NCI-H2029 treated with DMSO at 0.1 percent for 48 hours (cell line): ENCODE results near the gene HCRTR2.
"Not testable (repeated sequence)": the region's sequence is repeated elsewhere in the genome, so short reads cannot be mapped to it uniquely, and the experiment has no call there.

ENCODE experiments used
- DNase-seq: peaks from one replicate; lab custom pipeline; 2025; lab: John Stamatoyannopoulos, UW

Gene HCRTR2

DNA sequence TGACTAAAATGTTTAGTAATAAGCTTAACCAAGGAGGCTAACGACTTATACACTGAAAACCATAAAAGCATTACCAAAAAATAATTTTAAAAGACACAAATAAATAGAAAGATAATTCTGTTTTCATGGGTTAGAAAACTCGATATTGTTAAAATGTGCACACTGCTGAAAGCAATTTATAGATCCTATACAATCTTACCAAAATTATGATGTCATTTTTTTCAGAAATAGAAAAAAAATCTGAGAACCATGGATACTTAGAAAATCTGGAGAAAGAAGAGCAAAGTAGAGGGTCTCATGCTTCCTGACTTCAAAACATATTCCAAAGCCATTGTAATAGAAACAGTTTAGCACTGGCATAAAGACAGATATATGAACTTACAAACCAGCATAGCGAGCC lies 46.6 kb downstream of the HCRTR2 start:
- no peak for DNase-seq

DNA sequence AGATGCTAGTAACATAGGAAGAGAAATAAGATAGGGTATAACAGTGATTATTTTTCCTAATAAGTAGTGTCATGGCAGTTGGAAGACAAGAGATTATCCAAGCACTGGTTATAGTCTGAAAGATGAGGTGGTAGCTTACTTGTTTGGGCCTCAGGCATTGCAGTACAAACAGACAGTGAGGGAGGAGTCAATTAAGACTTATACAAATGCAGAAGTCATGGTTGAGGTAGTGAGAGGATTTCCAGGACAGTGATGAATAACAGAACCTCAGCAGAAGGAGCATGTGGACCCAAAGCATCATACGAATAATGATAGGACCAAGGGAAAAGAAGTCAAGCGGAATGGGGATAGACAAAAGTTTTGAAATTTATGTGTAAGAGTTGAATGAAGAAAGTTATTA lies 53.5 kb downstream of the HCRTR2 start:
- DNase-seq: no peak

DNA sequence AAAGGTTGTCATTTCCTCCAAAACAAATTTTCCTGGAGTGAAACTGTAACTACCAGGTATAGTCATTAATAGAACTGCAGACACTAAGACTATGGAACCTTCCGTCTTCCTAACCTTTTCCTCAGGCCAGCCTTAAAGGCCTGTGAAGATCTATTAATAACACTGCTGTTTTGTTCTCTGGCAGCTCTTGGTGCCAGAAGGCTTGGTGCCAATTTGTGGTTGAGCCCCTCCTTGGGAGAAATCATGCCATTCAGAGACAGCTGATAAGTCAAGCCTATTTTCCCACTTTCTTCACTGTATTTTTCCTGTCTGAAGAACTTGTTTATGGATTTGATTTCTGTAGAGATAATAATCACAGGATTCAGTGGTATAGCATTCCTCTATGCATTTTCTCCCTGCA lies 64.8 kb downstream of the HCRTR2 start:
- no peak for DNase-seq

DNA sequence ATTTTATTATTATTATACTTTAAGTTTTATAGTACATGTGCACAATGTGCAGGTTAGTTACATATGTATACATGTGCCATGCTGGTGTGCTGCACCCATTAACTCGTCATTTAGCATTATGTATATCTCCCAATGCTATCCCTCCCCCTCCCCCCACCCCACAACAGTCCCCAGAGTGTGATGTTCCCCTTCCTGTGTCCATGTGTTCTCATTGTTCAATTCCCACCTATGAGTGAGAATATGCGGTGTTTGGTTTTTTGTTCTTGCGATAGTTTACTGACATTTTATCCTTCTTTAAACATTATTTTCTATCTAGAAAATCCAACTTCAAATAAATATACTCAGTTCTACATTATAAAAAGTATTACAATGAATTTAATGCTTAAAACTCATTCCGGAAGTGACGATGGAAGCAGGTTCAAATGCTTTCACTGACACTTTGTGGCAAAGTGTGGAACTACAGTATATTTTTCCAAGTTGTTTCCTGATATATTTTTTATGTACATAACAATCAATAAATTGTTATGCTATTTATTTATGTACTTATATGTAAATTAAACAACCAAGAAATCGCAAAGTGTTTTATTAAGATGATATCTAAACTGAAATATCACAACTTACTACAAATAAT lies 66.8 kb downstream of the HCRTR2 start:
- DNase-seq: not testable (repeated sequence)

DNA sequence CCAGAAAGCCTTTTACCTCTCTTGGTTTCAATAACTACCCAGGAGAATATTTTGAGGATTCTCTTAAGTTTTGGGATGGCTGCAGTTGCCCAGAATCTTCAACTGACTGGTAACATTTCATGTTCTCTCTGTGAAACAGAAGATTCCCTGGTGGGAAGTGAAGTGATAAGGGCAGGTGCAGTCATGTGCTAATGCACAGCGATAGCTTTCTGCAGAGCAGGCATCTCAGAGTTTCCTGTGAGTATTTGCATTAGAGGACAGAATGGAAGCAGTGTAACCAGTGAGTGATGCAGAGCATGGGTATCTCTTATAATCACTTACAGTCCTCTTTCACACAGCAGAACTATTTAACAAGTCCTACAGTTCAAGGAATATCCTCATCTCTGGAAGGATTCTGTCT lies 76.1 kb downstream of the HCRTR2 start:
- DNase-seq: no peak

DNA sequence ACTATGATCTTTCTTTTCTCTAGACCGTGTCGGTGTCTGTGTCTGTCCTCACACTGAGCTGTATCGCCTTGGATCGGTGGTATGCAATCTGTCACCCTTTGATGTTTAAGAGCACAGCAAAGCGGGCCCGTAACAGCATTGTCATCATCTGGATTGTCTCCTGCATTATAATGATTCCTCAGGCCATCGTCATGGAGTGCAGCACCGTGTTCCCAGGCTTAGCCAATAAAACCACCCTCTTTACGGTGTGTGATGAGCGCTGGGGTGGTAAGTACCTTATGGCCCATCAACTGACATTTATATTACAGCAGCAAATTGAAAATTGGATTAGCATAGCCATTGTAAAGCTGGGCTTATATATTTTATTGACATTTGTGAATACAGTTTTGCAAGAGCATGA lies 80.8 kb downstream of the HCRTR2 start:
- no peak for DNase-seq

DNA sequence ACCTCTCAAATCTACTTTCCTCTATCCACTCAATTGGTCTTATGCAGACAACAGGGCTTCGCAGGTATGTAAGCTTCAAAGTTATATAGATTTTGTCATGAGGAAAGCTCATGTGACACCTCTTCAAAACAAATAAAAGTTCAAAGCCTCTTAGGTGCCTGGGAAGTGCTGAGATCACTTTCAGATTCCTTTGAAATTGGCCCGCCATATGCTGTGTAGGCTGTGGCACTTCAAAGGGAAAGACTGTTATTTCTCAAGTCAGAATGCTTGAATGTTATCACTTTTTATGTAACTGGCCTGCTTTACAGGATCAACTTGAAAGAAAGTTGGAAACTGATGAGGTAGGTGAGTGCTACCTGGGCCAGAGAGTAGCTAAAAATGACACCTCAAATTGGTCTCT lies 85.9 kb downstream of the HCRTR2 start:
- no peak for DNase-seq

DNA sequence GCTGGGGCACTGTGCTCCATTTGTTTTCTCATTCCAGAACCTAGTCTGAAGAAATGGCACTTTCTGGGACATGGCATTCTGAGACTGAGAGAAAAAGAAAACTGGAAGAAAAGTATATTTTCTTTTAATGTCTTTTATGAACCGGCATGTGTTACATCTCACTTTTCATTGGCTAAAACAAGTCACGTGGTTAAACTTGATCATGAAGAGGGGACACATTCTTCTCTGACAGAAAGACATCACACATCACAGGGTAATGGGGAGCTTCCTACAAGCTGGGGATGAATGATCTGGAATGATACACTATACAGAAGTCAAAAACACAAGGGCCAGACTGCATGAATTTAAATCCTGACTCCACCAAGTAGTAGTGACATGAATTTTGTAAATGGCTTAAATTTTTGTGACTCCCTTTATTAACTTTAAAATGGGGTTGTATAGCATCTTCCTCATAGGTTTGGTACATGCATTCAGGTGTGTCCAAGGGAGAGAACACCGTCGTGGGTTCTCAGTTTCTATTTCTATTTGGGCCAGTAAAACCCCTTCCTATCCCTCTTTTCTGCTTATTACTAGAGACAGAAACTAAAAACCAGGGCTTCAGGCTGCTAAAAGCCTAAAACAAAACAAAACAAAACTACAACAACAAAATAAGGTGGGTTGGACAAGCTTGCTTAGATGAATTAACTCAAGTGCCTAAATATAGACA lies 91.2 kb downstream of the HCRTR2 start:
- DNase-seq: no peak

DNA sequence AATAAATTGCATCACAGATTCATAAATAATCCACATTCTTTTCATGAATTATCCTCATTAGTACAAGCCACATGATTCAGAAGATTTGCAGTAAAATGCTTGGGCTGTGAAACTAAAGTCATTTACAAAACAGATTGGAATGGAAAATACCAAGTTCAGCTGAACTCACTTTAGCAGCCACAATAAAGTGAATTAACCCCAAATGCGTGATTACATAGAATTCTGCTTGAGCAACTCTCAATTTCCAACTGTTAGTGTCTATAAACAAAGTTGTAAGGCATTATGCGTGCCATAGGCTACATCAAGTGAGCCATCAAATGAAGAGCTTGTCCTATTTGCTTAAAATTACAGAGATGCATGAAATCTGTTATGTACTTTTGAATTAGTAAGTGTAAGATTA lies 92.6 kb downstream of the HCRTR2 start:
- no peak for DNase-seq

DNA sequence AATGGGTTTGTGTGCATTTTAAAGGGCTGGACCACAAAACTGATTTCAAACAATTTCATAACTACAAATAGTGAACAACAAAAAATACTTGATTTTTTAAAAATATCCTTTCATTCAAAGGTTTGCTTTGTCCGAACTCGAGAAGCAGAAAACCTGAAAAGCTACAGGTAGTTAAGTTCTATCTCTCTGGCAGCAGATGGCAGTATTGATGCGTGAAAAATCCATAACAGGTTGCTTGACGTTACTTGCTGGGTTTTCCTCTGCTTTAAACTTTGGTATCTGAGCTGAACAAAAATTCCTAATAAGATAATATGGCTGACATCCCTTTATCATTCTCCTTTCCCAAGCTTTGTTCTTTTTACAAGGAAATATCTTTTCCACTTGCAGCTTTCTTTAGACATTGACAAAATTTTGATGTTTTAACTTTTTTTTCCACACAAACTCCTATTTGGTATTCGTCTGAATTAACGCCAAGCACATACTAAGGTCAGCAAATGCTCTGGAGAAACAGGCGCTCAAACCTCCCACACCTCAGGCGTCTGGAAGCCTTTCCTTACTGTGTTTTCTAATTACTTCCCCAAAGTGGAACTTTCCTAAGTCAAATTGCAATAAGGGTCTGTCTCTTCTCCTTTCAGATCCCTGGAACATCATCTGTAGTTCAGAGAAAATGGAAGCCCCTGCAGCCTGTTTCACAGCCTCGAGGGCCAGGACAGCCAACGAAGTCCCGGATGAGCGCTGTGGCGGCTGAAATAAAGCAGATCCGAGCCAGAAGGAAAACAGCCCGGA lies 102.6 kb downstream of the HCRTR2 start:
- peak; percentile 1 for DNase-seq

DNA sequence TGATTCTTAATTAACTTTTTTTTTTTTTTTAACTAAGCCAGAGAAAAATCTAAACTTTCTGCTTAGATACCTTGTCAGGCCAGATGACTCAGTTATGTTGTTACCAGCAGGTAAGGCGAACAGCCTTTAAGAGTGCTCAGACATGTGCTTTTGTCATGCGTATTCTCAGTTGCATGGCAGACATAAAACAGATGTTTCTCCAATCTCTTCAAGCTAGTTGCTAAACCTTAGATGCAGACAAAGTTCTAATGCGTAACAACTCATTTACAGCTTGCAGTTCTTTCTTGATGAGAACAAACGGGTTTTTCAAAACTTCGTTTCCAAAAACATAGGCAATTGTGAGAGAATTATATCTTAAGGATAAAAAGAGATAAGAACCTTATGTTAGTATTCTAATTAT lies 103.3 kb downstream of the HCRTR2 start:
- no peak for DNase-seq

DNA sequence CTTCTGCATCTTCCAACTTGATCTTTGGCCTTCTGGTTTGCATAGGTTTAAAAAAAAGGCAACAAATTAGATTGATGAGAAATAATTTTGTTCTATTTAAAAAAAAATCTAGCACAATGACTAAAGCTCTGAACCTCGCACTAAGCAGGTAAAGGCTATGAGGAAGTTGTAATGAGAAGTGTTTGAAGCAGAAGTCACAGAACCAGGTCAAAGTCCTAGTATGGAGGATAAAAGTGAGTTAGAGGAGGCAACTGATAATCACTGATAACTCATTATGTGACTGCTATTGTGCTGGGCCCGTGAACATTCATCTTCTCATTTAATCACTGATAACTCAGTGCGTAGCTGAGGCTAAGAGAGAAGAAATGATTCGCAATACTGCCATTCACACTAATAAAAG lies 106.9 kb downstream of the HCRTR2 start:
- DNase-seq: no peak

DNA sequence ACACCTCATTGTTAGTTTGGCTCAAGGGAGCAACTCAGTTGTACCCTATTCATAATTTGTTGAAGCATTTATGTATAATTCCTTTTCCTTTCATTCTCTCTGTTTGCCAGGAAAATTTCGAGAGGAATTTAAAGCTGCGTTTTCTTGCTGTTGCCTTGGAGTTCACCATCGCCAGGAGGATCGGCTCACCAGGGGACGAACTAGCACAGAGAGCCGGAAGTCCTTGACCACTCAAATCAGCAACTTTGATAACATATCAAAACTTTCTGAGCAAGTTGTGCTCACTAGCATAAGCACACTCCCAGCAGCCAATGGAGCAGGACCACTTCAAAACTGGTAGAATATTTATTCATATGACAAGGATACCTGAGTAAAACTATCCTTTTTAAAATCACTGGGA lies 107.8 kb downstream of the HCRTR2 start:
- DNase-seq: no peak

DNA sequence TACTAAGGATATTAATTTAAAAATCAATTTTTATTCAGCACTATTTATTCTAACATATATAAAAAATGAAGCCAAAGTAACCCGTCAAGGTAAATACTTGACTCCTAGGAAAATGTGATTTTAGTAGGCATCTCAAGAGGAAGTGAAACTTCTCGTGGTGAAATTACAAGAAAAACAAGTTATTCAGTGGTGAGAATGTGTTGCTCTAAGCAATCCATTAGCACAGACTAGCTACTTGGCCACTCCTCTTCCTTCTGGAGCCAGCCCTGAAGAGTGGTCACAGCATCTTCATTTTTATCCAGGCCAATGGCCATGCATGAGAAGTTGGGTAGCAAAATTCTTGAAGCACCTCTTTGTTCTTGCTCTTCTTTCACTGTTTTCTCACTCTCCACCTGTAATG lies 112.5 kb downstream of the HCRTR2 start:
- DNase-seq: no peak

DNA sequence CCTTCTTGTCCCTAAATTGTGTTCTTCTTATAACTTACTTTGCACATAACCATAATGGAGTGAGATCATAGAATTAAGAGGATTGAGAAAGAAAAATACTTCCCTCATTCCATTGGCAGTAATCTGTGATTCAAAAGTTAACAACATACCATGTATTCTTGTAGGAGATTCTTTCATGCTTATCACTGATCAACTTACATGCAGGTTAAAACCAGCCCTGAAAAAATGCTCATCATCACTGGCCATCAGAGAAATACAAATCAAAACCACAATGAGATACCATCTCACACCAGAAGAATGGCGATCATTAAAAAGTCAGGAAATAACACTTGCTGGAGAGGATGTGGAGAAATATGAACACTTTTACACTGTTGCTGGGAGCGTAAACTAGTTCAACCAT lies 116.4 kb downstream of the HCRTR2 start:
- no peak for DNase-seq

DNA sequence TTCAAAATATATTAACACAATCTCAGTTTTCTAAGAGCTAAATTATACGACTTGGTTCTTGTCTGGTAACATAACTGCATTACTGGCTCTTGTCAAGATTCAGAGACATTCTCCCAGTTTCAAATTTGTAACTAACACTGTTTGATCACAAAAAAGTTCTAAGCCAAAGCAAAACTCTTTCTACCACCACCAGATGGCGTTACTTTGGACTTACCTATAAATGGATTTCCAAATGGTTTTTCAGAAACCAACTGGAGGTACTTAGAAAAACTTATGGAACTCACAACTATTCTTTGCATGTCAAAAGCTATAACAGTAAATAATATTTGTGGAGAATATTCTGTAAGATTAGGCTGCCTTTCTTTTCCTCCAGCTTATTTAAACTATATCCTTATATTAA lies 118.8 kb downstream of the HCRTR2 start:
- DNase-seq: no peak

DNA sequence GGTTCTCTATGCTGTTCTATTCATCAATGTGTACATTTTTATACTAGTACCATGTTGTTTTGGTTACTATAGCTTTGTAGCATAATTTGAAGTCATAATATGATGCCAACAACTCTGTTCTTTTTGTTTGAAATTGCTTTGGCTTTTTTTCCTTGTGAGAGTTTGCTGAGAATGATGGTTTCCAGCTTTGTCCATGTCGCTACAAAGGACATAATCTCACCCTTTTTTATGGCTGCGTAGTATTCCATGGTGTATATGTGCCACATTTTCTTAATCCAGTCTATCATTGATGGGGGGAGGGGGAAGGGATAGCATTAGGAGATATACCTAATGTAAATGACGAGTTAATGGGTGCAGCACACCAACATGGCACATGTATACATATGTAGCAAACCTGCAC lies 122.9 kb downstream of the HCRTR2 start:
- not testable (repeated sequence) for DNase-seq

DNA sequence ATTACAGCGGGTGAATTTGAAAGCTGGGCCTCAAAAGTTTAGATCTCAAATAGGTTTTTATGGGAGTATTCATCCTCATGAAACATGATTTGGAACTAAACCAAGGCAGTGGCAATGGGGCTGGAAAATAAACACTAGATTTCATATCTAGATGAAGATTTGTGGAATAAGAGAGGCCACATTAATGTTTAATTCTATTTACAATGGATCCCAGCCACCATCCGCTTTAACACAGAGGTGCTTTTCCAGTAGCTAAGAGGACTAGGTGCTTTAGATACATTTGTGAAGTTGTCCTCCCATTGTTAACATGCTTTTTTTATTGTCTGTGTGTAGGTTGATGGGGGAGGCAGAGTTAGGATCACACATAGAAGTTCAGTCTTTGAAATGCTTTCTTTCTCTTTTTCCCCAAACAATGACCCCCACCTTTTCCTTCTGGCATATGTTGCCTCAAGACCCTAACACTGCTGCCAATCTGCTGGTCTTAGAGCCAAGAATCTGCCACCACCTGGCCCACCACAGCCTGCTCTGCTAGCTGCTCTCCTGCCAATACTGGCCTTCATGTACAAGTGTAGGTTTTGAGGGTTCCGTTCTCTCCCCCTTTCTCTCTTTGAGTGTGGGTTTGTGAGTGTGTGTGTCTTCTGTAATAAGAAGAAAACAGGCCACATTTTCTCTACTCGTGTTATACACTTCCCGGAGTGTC lies 125.1 kb downstream of the HCRTR2 start:
- DNase-seq: no peak

DNA sequence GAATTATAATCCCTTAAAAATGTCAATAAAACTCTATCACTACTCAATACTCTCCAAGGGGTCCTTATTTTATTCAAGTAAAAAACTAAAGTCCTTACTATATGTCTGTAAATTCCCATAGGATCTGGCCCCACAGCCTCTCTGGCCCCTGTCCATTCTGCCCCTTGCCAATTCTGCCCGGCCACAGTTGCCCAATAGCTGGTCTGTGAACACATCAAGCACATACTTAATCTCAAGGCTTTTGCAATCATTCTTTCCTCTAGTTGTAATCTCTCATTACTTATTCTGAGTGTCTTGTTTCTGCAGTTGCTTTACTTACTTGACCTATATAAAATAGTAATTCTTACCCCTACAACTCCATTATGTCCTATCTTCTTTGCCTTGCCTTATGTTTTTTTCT lies 130.4 kb downstream of the HCRTR2 start:
- no peak for DNase-seq

DNA sequence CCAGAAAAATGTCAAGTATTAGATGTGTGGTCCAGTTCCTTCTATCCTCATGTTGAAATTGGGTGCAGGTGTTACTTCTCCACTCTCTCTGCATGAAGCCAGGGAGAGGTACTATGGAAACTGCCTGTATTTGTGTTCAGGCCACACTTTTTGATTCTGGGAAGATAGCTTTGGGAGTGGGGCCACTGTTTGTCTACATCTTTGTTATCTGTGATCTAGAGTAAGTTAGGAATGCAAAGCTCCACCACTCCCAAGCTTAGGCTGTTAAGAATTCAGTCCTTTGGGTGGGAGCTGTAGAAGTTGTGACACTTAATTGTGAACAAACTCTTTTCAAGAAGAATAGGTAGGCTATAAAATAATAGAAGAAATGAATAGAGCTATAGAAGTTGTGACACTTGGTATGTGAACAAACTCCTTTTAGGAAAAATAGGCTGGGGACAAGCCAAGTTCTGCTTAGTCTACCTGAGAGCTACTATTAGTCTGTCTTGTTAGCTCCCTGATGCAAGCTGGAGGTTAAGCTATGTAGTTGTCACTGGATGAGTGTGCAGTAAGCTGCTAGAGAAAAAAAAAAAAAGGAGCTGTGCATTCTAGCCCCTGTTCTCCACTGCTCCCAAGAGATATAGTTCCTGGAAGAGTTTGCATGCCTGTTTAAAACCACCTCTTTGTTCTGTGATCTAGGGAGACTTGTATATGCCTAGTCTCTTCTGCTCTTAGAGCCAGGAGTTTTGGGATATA lies 145.8 kb downstream of the HCRTR2 start:
- DNase-seq: no peak

DNA sequence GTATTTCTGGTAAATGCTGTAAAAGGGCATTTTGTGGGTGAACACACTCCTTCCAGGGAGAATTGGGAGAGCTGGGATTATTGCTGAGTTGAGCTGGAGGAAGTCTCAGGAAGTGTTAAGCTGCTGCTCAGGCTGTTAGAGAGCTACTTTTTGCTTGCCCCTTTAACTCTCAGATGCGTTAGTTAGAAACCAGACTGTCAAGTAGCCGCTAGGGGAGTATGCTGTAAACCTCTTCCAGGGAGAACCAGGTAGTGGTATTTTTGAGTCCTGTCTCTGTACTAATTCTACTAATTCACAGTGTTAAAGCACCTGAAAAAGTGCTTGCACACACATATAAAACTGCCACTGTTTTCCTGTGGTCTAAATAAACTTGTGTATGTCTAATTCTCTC lies 146.4 kb downstream of the HCRTR2 start:
- DNase-seq: no peak

DNA sequence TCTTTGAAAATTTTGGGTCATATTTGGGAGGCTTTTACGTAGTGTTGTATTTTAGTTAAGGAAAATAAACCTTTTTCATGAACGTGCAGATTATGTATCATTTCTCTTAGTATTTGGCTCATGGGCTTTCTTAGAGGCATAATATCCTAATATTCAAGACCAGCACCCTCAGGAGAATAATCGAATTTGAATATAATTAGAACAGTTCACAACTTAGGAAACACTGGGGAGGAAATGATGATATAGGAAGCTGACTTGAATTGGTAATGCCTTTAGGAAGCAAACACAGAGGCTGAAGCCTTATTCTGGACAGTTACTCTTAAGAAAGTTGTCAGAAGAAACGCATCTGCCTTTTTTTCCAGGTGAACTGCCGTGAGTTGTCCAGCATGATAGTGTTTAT lies 152.9 kb downstream of the HCRTR2 start, which contains the start of gene GFRAL:
Gene GFRAL, plus strand, starts transcription at position 301 of the 400 bp plus-strand sequence. Its CDS starts 86 bp downstream, at position 387.
- no peak for DNase-seq
